Measurements from ENCODE around the gene HRAS.
"Not testable (repeated sequence)": the region's sequence is repeated elsewhere in the genome, so short reads cannot be mapped to it uniquely, and the experiment has no call there.

Gene HRAS

GRCh38 chr11:532986-533585 lies 2.3 kb downstream of the HRAS start:
- no peak for DNase-seq (ENCODE audit: low spot score)

DNA sequence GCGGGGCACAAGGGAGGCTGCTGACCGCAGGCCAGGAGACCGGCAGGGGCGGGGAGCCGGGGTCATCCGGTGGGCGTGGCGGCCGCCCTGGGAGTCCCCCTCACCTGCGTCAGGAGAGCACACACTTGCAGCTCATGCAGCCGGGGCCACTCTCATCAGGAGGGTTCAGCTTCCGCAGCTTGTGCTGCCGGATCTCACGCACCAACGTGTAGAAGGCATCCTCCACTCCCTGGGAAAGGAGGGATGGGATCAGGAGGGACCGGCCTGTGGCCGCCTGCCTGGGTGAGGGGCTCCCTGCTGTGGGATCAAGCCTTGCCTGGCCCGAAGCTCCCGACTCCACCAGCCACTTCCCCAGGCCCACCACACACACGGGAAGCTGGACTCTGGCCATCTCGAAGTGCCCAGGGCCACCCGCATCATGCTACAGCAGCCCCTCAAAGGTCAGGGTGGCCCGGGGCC lies 2.8 kb downstream of the HRAS start:
- no peak for DNase-seq (ENCODE audit: low spot score)

GRCh38 chr11:531919-532526 lies 3.4 kb downstream of the HRAS start:
- DNase-seq (ENCODE audit: low spot score): no peak

GRCh38 chr11:530960-531831 lies 4.2 kb downstream of the HRAS start:
- no peak for DNase-seq (ENCODE audit: low spot score)

DNA sequence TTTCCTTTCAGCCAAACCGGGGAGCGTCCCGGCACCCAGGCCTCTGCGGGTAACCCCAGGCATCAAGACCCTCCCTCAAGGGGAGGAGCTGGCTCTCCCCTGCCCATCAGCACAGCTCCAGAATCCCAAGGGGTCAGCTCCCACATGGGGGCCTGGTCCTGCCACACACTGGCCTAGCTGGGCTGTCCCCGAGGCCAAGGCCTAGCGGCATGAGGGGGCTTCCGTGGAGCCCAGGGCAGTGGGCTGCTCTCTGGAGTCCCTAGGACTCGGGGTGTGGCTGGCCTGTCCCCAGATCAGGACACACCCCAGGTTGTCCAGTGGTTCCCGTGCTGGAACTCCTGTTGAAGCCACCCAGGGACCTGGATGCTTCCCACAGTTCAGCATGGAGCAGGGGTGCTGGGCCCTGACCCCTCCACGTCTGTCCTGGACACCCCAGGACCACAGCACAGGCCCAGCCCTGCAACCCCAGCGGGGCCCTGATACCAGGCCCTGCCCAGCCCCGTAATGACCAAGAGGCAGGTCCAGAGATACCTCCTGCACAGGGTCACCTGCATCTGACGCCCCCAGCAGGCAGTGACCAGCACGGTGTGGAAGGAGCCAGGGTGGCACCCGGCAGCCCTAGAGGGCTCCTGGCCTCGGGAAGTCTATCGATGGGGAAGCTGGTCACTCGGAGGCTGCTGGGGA lies 5.5 kb downstream of the HRAS start:
- DNase-seq (ENCODE audit: low spot score): no peak

GRCh38 chr11:528815-529727 lies 6.3 kb downstream of the HRAS start:
- no peak for DNase-seq (ENCODE audit: low spot score)

DNA sequence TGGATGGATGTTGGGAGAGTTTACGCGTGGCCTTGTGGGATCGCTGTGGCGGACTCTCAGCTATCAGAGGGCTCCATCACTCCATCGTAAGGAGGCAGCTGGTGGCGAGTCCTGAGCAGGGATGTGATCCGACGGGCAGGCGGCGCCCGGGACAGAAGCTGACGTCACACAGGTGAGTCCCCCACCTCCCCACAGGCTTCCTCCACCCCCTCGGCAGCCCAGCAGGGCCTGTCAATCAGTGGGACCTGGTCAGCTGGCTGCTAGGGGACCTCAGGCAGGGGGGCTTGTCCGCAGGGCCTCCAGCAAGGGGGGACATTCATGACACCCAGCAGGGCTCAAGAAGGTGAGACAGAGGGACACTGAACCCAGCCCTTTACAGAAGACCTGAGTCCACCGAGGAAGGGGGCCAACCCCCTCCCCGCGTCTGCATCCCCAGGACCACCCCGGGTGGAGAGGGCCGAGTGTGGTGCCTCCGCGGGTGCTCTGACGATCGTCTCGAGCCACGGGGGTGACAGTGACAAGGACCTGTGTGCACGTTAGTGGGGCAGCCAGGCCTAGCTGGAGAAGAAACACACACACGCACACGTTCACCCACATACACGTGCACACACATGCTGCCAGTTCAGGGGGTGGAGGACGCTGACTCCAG lies 7.1 kb downstream of the HRAS start:
- no peak for DNase-seq (ENCODE audit: low spot score)

- no peak for DNase-seq (ENCODE audit: low spot score)
Observed at GRCh38 chr11:526192-526591, 9.2 kb downstream of the HRAS start.

DNA sequence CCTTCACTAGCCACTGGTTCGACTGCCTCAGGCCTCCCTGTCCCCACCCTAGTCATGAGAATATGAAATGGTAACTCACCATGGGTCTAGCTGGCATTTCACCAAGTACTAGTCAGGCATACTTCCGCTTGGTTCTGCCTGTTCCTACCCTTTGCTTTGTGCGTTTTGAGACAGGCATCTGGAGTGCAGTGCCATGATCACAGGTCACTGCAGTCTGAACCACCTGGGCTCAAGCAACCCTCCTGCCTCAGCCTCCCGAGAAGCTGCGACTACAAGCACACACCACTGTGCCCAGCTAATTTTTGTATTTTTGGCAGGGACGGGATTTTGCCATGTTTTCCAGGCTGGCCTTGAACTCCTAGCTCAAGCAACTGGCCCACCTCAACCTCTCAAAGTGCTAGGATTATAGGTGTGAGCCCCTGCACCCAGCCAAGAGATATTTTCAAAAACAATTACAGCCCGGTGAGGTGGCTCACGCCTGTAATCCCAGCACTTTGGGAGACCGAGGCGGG lies 14.1 kb downstream of the HRAS start:
- DNase-seq (ENCODE audit: low spot score): no peak

DNA sequence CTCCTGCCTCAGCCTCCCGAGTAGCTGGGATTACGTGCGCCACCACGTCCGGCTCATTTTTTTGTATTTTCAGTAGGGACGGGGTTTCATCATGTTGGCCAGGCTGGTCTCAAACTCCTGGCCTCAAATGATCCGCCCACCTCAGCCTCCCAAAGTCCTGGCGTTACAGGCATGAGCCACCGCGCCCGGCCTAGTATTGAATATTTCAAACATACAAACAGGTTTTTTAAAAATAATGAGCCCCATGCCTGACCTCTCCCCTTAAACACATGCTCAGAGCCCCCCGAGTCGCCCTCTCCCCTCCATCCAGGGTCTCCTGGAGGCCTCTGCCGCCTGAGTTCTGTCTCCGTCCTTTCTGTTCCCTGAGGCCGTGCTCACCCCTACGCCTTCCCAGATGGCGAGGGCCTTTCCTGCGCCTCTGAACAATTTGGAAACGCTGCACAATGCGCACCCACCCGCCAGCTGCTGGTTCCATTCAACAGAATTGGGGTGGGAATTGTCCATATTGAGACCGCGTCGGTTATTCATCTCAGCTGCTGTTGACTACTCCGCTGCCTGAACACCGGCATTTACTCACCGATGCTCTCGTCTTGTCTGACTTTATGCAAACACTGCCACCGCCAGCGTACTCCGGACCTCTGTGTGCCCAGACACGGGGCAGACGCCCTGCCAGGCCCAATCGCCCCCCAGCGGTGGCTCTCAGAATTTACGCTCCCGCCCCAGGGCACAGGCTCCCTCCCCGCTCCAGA lies 14.8 kb downstream of the HRAS start:
- DNase-seq (ENCODE audit: low spot score): no peak

- DNase-seq (ENCODE audit: low spot score): peak; percentile 95
Observed at GRCh38 chr11:518463-519202, 16.7 kb downstream of the HRAS start.

DNA sequence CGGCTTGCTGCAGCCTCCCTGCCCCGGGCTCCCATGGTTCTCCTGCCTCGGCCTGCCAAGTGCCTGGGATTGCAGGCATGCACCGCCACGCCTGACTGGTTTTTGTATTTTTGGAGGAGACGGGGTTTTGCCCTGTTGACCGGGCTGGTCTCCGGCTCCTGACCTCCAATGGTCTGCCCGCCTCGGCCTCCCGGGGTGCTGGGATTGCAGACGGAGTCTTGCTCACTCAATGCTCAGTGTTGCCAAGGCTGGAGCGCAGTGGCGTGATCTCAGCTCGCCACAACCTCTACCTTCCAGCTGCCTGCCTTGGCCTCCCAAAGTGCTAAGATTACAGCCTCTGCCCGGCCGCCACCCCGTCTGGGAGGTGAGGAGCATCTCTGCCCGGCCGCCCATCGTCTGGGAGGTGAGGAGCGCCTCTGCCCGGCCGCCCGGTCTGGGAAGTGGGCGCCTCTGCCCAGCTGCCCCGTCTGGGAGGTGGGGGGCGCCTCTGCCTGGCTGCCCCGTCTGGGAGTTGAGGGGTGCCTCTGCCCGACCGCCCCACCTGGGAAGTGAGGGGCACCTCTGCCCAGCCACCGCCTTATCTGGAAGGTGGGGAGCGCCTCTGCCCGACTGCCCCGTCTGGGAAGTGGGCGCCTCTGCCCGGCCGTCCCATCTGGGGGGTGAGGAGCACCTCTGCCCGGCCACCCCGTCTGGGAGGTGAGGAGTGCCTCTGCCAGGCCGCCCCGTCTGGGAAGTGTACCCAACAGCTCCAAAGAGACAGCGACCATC lies 18.3 kb downstream of the HRAS start:
- not testable (repeated sequence) for DNase-seq (ENCODE audit: low spot score)

GRCh38 chr11:516400-516799 lies 19.0 kb downstream of the HRAS start:
- DNase-seq (ENCODE audit: low spot score): no peak

- DNase-seq (ENCODE audit: low spot score): no peak
Observed at GRCh38 chr11:515131-515530, 20.2 kb downstream of the HRAS start.

DNA sequence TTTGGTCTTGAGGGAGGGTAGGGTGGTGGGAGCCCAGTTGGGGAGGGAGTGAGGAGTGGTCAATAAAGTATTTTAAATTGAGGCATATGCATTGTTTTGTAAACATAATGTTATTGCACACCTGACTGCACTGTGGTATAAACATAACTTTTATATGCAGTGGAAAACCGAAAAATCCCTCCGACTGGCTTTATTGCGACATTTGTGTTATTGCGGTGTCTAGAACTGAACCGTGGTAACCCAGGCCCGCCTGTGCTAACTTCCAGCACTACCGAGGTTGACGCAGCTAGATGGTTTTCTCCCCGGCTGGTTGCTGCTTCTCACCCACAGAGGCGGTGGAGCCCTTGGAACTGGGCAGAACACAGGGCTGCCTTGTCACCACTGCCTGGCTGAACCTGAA lies 20.8 kb downstream of the HRAS start:
- DNase-seq (ENCODE audit: low spot score): no peak

GRCh38 chr11:512761-513595 lies 22.4 kb downstream of the HRAS start:
- no peak for DNase-seq (ENCODE audit: low spot score)

- no peak for DNase-seq (ENCODE audit: low spot score)
Observed at GRCh38 chr11:508956-509355, 26.4 kb downstream of the HRAS start.
